KMS-11 (cell line): ENCODE measurements around the gene IMMP2L.

Experiments
- H2AFZ ChIP-seq: fragments of 200-600 bp; sonication (generic); 2 replicates; pipeline ENCODE4 v1.6.1; 2016; ENCODE audit warnings: antibody characterized with exemption, mixed run types, low read depth
- H3K27ac ChIP-seq: fragments of 200-600 bp; sonication (generic); 2 replicates; pipeline ENCODE4 v1.6.1; 2016; ENCODE audit warnings: mild to moderate bottlenecking, mixed run types
- H3K27me3 ChIP-seq: fragments of 200-600 bp; sonication (generic); 2 replicates; pipeline ENCODE4 v1.6.1; 2017; ENCODE audit warnings: mild to moderate bottlenecking, low read depth, mixed run types, moderate library complexity; ENCODE audit not compliant: insufficient read depth
- H3K36me3 ChIP-seq: fragments of 200-600 bp; sonication (generic); 2 replicates; pipeline ENCODE4 v1.6.1; 2017; ENCODE audit warnings: mild to moderate bottlenecking, mixed run types; ENCODE audit not compliant: insufficient read depth
- H3K4me1 ChIP-seq: fragments of 200-600 bp; sonication (generic); 2 replicates; pipeline ENCODE4 v1.6.1; 2016; ENCODE audit warnings: mild to moderate bottlenecking, low read depth, mixed run types; ENCODE audit not compliant: poor library complexity, severe bottlenecking
- H3K4me2 ChIP-seq: fragments of 200-600 bp; sonication (generic); 2 replicates; pipeline ENCODE4 v1.7.0; 2016; ENCODE audit warnings: mild to moderate bottlenecking, mixed run types
- H3K4me3 ChIP-seq: fragments of 200-600 bp; sonication (generic); IDR thresholded peaks from 2 replicates; pipeline ENCODE4 v1.6.1; 2017; ENCODE audit warnings: low read depth, low read length, mixed read lengths; ENCODE audit not compliant: insufficient read depth
- H3K79me2 ChIP-seq: fragments of 200-600 bp; sonication (generic); 2 replicates; pipeline ENCODE4 v1.6.1; 2016; ENCODE audit warnings: low read depth, mixed run types; ENCODE audit not compliant: insufficient read depth
- H3K9ac ChIP-seq: fragments of 200-600 bp; sonication (generic); 2 replicates; pipeline ENCODE4 v1.6.1; 2016; ENCODE audit warnings: mild to moderate bottlenecking, mixed run types
- H4K20me1 ChIP-seq: fragments of 200-600 bp; sonication (generic); 2 replicates; pipeline ENCODE4 v1.6.1; 2016; ENCODE audit warnings: mild to moderate bottlenecking, mixed run types; ENCODE audit not compliant: insufficient read depth
- CTCF ChIP-seq: fragments of 200-600 bp; sonication (generic); conservative IDR thresholded peaks from 2 replicates; pipeline ENCODE4 v1.6.1; 2017; ENCODE audit warnings: low read depth, mild to moderate bottlenecking, antibody characterized with exemption, low read length, moderate library complexity, mixed read lengths

Gene IMMP2L

DNA sequence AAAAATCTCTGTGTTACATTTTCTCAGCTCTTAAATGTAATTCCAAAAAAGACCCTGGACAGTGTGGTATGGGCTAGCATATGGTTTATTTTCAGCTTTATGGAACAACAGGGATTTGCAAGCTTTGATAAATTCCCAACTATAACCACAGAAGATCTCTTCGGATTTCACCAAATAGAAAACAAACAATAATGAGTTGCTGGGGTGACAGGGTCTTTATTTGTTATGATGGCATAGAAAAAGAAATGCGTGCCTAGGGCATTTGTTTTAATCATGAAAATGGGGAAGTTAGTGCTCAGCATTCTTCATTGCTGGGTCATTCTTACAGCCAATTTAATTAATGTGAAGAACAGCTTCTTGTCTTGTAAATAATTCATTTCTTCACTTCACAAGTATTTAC lies 332.4 kb downstream of the IMMP2L start:
- no peak overlapping the region for H3K9ac ChIP-seq
- no peak overlapping the region for H3K4me3 ChIP-seq
- no peaks in the 10 kb centered on the region for H3K36me3 ChIP-seq
- no peak overlapping the region for H3K4me2 ChIP-seq
- H3K79me2 ChIP-seq: no peaks in the 10 kb centered on the region
- H3K4me1 ChIP-seq: no peaks in the 10 kb centered on the region
- no peaks in the 10 kb centered on the region for H3K27me3 ChIP-seq
- H3K27ac ChIP-seq: no peak overlapping the region
- no peak overlapping the region for H2AFZ ChIP-seq
- TF ChIP-seq CTCF: no peak
- H4K20me1 ChIP-seq: no peaks in the 10 kb centered on the region; the same call in 1 of the 2 replicates

GRCh38 chr7:111229181-111229740 lies 333.0 kb downstream of the IMMP2L start:
- no peak overlapping the region for H3K27ac ChIP-seq
- no peak overlapping the region for H3K9ac ChIP-seq
- H3K4me3 ChIP-seq: no peak overlapping the region
- no peaks in the 10 kb centered on the region for H3K27me3 ChIP-seq
- no peaks in the 10 kb centered on the region for H3K79me2 ChIP-seq
- H3K36me3 ChIP-seq: no peaks in the 10 kb centered on the region
- H3K4me2 ChIP-seq: no peak overlapping the region
- no peaks in the 10 kb centered on the region for H3K4me1 ChIP-seq
- H4K20me1 ChIP-seq: no peaks in the 10 kb centered on the region; the same call in 1 of the 2 replicates
- H2AFZ ChIP-seq: no peak overlapping the region
- no peak for TF ChIP-seq CTCF

GRCh38 chr7:111228437-111228836 lies 333.9 kb downstream of the IMMP2L start:
- no peak overlapping the region for H3K27ac ChIP-seq
- H3K4me2 ChIP-seq: no peak overlapping the region
- no peak overlapping the region for H3K9ac ChIP-seq
- no peak overlapping the region for H3K4me3 ChIP-seq
- H3K4me1 ChIP-seq: no peaks in the 10 kb centered on the region
- H3K79me2 ChIP-seq: no peaks in the 10 kb centered on the region
- no peaks in the 10 kb centered on the region; the same call in 1 of the 2 replicates for H4K20me1 ChIP-seq
- H3K36me3 ChIP-seq: no peaks in the 10 kb centered on the region
- H2AFZ ChIP-seq: no peak overlapping the region
- H3K27me3 ChIP-seq: no peaks in the 10 kb centered on the region
- no peak for TF ChIP-seq CTCF

- Histone ChIP-seq H3K9ac (no peak overlapping the region), H3K4me3 (no peak overlapping the region), H3K4me1 (no peaks in the 10 kb centered on the region), H3K4me2 (no peak overlapping the region), H3K79me2 (no peaks in the 10 kb centered on the region), H3K36me3 (no peaks in the 10 kb centered on the region), H4K20me1 (no peaks in the 10 kb centered on the region; the same call in 1 of the 2 replicates), H3K27ac (no peak overlapping the region), H2AFZ (no peak overlapping the region), H3K27me3 (no peaks in the 10 kb centered on the region)
- no peak for TF ChIP-seq CTCF
These were observed 335.5 kb downstream of the IMMP2L start for GRCh38 chr7:111226800-111227199.
